Transverse colon (tissue), 4 donors: Measurements from ENCODE around the gene SRRM1.

ENCODE experiments used
- CTCF ChIP-seq, 5 experiments: fragments of 200-600 bp in 3 of 5; fragments of 450-650 bp in 2 of 5; sonication (generic) in 3 of 5; IDR thresholded peaks; 1 replicate in 2 of 5; 2 replicates in 3 of 5; pipeline ENCODE4 v1.5.1; 2016 to 2017; ENCODE audit warnings: antibody characterized with exemption in 5 of 5, inconsistent platforms in 3 of 5, mild to moderate bottlenecking in 2 of 5, moderate library complexity in 1 of 5
- EP300 ChIP-seq: sonication (generic); formaldehyde crosslinking; IDR thresholded peaks from one replicate; pipeline ENCODE4 v1.6.1; 2017; ENCODE audit warnings: antibody characterized with exemption, low read depth
- POLR2A ChIP-seq: fragments of 450-650 bp; IDR thresholded peaks from one replicate; pipeline ENCODE4 v1.6.1; 2016; ENCODE audit warnings: antibody characterized with exemption, mild to moderate bottlenecking, moderate library complexity
- POLR2AphosphoS5 ChIP-seq, 3 donors: sonication (generic); formaldehyde crosslinking; IDR thresholded peaks; one replicate each; pipeline ENCODE4 v1.6.1; 2016; ENCODE audit warnings: antibody characterized with exemption in 3 of 3

GRCh38 chr1:24708938-24709337, 65.8 kb downstream of the SRRM1 start:
- TF ChIP-seq CTCF (IDR thresholded peaks at IDR 0.05) (no peak), EP300 (no peak), POLR2A (no peak), POLR2AphosphoS5 (IDR thresholded peaks at IDR 0.05) (no peak)
